NT2/D1 (cell line): ENCODE measurements around the gene CLDN20.

Experiments
- DNase-seq: peaks from one replicate; pipeline ENCODE4 v3.0.0-alpha.2; 2011; ENCODE audit warnings: low read depth, low spot score
- H3K27me3 ChIP-seq: 2 replicates; pipeline ENCODE4 v1.6.0; 2011; ENCODE audit warnings: mild to moderate bottlenecking; ENCODE audit not compliant: insufficient read length, insufficient read depth
- H3K36me3 ChIP-seq: 2 replicates; pipeline ENCODE4 v1.6.1; 2011; ENCODE audit warnings: mild to moderate bottlenecking, low read length, mixed read lengths; ENCODE audit not compliant: insufficient read depth, insufficient read length
- H3K4me1 ChIP-seq: 2 replicates; pipeline ENCODE4 v1.5.1; 2011; ENCODE audit not compliant: insufficient read depth, insufficient read length
- H3K4me3 ChIP-seq: 2 replicates; pipeline ENCODE4 v1.5.1; 2011; ENCODE audit warnings: low read depth; ENCODE audit not compliant: insufficient read length
- H3K9ac ChIP-seq: 2 replicates; pipeline ENCODE4 v1.6.0; 2011; ENCODE audit warnings: low read depth; ENCODE audit not compliant: insufficient read length
- H3K9me3 ChIP-seq: 2 replicates; pipeline ENCODE4 v1.5.1; 2011; ENCODE audit warnings: mild to moderate bottlenecking, low read length; ENCODE audit not compliant: insufficient read depth
- SUZ12 ChIP-seq: IDR thresholded peaks from 2 replicates; pipeline ENCODE4 v1.6.1; 2011; ENCODE audit not compliant: insufficient read length, insufficient read depth; ENCODE audit errors: extremely low read depth
- YY1 ChIP-seq: IDR thresholded peaks from 2 replicates; pipeline ENCODE4 v1.6.1; 2011; ENCODE audit not compliant: insufficient read length, insufficient read depth
- ZNF274 ChIP-seq: IDR thresholded peaks from 2 replicates; pipeline ENCODE4 v1.6.1; 2011; ENCODE audit warnings: mild to moderate bottlenecking, low read depth, low read length

CLDN20 gene

GRCh38 chr6:155284775-155285174 lies 21.0 kb downstream of the CLDN20 start:
- Histone ChIP-seq H3K36me3 (peaks cover 52% of the 10 kb centered on the region), H3K9me3 (no peaks in the 10 kb centered on the region), H3K9ac (no peak overlapping the region), H3K4me3 (no peak overlapping the region), H3K27me3 (no peaks in the 10 kb centered on the region), H3K4me1 (no peaks in the 10 kb centered on the region)
- no peak for TF ChIP-seq YY1
- no peak for TF ChIP-seq SUZ12
- TF ChIP-seq ZNF274: no peak
- no peak for DNase-seq

DNA sequence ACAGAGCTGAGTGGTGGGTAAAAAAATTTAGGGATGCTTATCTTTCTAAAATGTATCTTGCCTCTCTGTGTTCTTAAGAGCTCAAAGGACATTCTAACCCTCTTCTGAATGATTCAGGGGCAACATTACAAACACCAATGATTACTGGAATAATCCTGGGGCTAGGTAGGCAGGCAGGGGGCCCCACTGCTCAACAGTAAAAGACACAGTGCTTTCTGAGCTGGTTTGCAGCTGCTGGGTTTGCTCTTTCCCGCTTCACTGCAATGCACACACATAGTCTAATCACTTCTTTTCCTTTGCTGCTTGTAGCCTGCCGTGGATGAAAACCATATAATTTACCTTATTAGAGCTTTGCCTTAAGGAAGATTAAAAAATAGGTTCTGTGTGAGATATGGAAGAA lies 23.9 kb downstream of the CLDN20 start:
- H3K36me3 ChIP-seq: peaks cover 61% of the 10 kb centered on the region
- H3K27me3 ChIP-seq: no peaks in the 10 kb centered on the region
- DNase-seq: no peak
- no peaks in the 10 kb centered on the region for H3K4me1 ChIP-seq
- H3K9ac ChIP-seq: no peak overlapping the region
- H3K4me3 ChIP-seq: no peak overlapping the region
- H3K9me3 ChIP-seq: no peaks in the 10 kb centered on the region
- no peak for TF ChIP-seq YY1
- TF ChIP-seq SUZ12: no peak
- TF ChIP-seq ZNF274: no peak

GRCh38 chr6:155290491-155290890 lies 26.7 kb downstream of the CLDN20 start:
- no peak for DNase-seq
- H3K4me3 ChIP-seq: no peak overlapping the region
- peaks cover 54% of the 10 kb centered on the region for H3K36me3 ChIP-seq
- no peaks in the 10 kb centered on the region for H3K9me3 ChIP-seq
- no peaks in the 10 kb centered on the region for H3K4me1 ChIP-seq
- no peak overlapping the region for H3K9ac ChIP-seq
- no peaks in the 10 kb centered on the region for H3K27me3 ChIP-seq
- TF ChIP-seq YY1: no peak
- no peak for TF ChIP-seq SUZ12
- no peak for TF ChIP-seq ZNF274

GRCh38 chr6:155291291-155291690 lies 27.5 kb downstream of the CLDN20 start:
- Histone ChIP-seq H3K27me3 (no peaks in the 10 kb centered on the region), H3K9ac (no peak overlapping the region), H3K4me1 (no peaks in the 10 kb centered on the region), H3K36me3 (peaks cover 59% of the 10 kb centered on the region), H3K9me3 (no peaks in the 10 kb centered on the region), H3K4me3 (no peak overlapping the region)
- DNase-seq: no peak
- no peak for TF ChIP-seq SUZ12
- no peak for TF ChIP-seq YY1
- no peak for TF ChIP-seq ZNF274

DNA sequence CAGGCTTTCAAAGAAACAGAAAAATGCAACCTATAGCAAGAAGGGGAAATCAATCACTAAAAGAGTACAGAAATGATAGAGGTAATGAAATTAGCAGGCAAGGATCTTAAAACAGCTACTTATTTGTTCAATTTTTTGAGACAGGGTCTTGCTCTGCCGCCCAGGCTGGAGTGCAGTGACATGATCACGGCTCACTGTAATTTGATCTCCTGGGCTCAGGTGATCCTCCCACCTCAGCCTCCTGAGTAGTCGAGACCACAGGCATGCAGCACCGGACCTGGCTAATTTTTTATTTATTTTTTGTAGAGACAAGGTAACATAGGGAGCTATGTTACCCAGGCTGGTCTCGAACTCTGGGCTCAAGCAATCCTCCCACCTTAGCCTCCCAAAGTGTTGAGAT lies 28.9 kb downstream of the CLDN20 start:
- Histone ChIP-seq H3K27me3 (no peaks in the 10 kb centered on the region), H3K4me3 (no peak overlapping the region), H3K36me3 (peaks cover 61% of the 10 kb centered on the region), H3K9ac (no peak overlapping the region), H3K9me3 (no peaks in the 10 kb centered on the region), H3K4me1 (no peaks in the 10 kb centered on the region)
- TF ChIP-seq SUZ12 (no peak), ZNF274 (no peak), YY1 (no peak)
- no peak for DNase-seq

- Histone ChIP-seq H3K9ac (no peak overlapping the region), H3K27me3 (no peaks in the 10 kb centered on the region), H3K4me3 (no peak overlapping the region), H3K9me3 (no peaks in the 10 kb centered on the region), H3K36me3 (peaks cover 50% of the 10 kb centered on the region), H3K4me1 (no peaks in the 10 kb centered on the region)
- TF ChIP-seq ZNF274: no peak
- no peak for TF ChIP-seq SUZ12
- TF ChIP-seq YY1: no peak
- DNase-seq: no peak
Observed at GRCh38 chr6:155297669-155298068, 33.9 kb downstream of the CLDN20 start.

- Histone ChIP-seq H3K4me3 (no peak overlapping the region), H3K36me3 (peaks cover 34% of the 10 kb centered on the region), H3K9ac (no peak overlapping the region), H3K4me1 (no peaks in the 10 kb centered on the region), H3K9me3 (no peaks in the 10 kb centered on the region), H3K27me3 (no peaks in the 10 kb centered on the region)
- no peak for TF ChIP-seq ZNF274
- no peak for TF ChIP-seq YY1
- TF ChIP-seq SUZ12: no peak
- no peak for DNase-seq
Observed at GRCh38 chr6:155301867-155302266, 38.1 kb downstream of the CLDN20 start.

DNA sequence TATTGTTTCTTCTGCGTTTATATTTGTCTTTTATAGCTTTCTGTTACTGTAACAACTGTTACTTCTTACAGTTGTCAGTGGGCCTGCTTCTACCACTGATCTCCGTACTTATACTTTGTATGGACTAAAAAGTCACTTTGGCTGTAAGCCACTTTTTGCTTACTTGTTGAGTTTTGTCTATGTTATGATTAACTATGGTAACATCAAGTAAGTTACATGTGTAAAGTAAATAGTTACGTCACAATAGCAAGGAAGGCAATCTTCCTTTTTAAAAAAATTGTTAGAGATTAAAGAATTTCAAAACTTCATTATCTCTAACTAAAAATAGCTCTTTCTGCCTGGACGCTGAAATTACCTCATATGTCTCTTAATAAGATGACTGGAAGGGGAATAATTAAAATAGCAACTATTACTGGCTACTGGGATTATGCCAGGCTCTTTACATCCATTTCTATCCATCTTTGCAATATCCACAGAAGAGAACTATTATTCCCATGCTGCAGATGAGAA lies 39.6 kb downstream of the CLDN20 start:
- TF ChIP-seq YY1 (no peak), ZNF274 (no peak), SUZ12 (no peak)
- H3K4me3 ChIP-seq: no peak overlapping the region

More for the DNA sequence above, 39.6 kb downstream of the CLDN20 start:
- H3K9ac ChIP-seq: no peak overlapping the region
- no peaks in the 10 kb centered on the region for H3K4me1 ChIP-seq
- no peak for DNase-seq
- no peaks in the 10 kb centered on the region for H3K27me3 ChIP-seq
- H3K36me3 ChIP-seq: peaks cover 41% of the 10 kb centered on the region
- H3K9me3 ChIP-seq: no peaks in the 10 kb centered on the region
